Liver (tissue), 2 donors: Measurements from ENCODE around the gene CLCN5.

Experiments
- ATF3 ChIP-seq: IDR thresholded peaks from 2 replicates; pipeline ENCODE4 v1.6.1; 2016; ENCODE audit warnings: antibody characterized with exemption
- REST ChIP-seq: IDR thresholded peaks from 2 replicates; pipeline ENCODE4 v1.6.1; 2016; ENCODE audit warnings: antibody characterized with exemption, mild to moderate bottlenecking
- SP1 ChIP-seq: IDR thresholded peaks from 2 replicates; pipeline ENCODE4 v1.6.1; 2018; ENCODE audit warnings: antibody characterized with exemption, mild to moderate bottlenecking
- YY1 ChIP-seq: IDR thresholded peaks from 2 replicates; pipeline ENCODE4 v1.6.1; 2016; ENCODE audit warnings: antibody characterized with exemption, mild to moderate bottlenecking
- donor health status: healthy.

- TF ChIP-seq ATF3 = no peak
- TF ChIP-seq REST = no peak
- no peak for TF ChIP-seq SP1
- no peak for TF ChIP-seq YY1
Observed at GRCh38 chrX:50100188-50100587, 177.8 kb downstream of the CLCN5 start.
